Measurements from ENCODE around the gene PKNOX2. TPM values are rescaled to one million over a fixed set of nuclear protein-coding genes. Genes with fewer than 3 reads are reported as not detected.

Gene PKNOX2
- total and polyA plus RNA-seq, 4 donors: 0.14 to 0.29 (median 0.24) TPM

- WGBS: 87% methylated on average over 8 of the region's 8 CpGs
- Histone ChIP-seq H3K27me3 (ENCODE audit: control insufficient read depth in 4 of 4, insufficient read depth in 4 of 4, low read length in 3 of 4) (peaks cover 0 to 6% (median 0%) of the 10 kb centered on the region in 4 donors), H3K9me3 (ENCODE audit: control insufficient read depth in 4 of 4, low read length in 3 of 4) (no peaks in the 10 kb centered on the region), H3K4me3 (ENCODE audit: low read depth in 1 of 3, low read length in 3 of 3) (no peak overlapping the region), H3K4me1 (ENCODE audit: control insufficient read depth in 4 of 4, insufficient read depth in 4 of 4, low read length in 3 of 4) (peaks cover 0 to 12% (median 6%) of the 10 kb centered on the region in 4 donors), H3K36me3 (ENCODE audit: control insufficient read depth in 4 of 4, insufficient read depth in 3 of 4, low read depth in 1 of 4, low read length in 3 of 4) (no peaks in the 10 kb centered on the region), H3K9ac (ENCODE audit: low read depth in 1 of 2, low read length in 2 of 2) (no peak overlapping the region), H3K27ac (ENCODE audit: low read depth in 1 of 2, low read length in 2 of 2) (no peak overlapping the region)
- no peak for DNase-seq (ENCODE audit: low spot score)
- TF ChIP-seq REST (IDR thresholded peaks at IDR 0.05): no peak
- no peak for TF ChIP-seq RAD21 (IDR thresholded peaks at IDR 0.05)
- TF ChIP-seq HNF4G (IDR thresholded peaks at IDR 0.05): no peak
- TF ChIP-seq EGR1 (IDR thresholded peaks at IDR 0.05; ENCODE audit: low read depth in 2 of 2): no peak
- TF ChIP-seq SP1 (IDR thresholded peaks at IDR 0.05): no peak
- TF ChIP-seq RXRA (IDR thresholded peaks at IDR 0.05): no peak
These were observed 203.2 kb downstream of the PKNOX2 start for GRCh38 chr11:125367710-125368109.

- peaks cover 0 to 6% (median 0%) of the 10 kb centered on the region in 4 donors for H3K27me3 ChIP-seq (ENCODE audit: control insufficient read depth in 4 of 4, insufficient read depth in 4 of 4, low read length in 3 of 4)
- H3K9ac ChIP-seq (ENCODE audit: low read depth in 1 of 2, low read length in 2 of 2): no peak overlapping the region
- no peak overlapping the region for H3K27ac ChIP-seq (ENCODE audit: low read depth in 1 of 2, low read length in 2 of 2)
- no peaks in the 10 kb centered on the region for H3K36me3 ChIP-seq (ENCODE audit: control insufficient read depth in 4 of 4, insufficient read depth in 3 of 4, low read depth in 1 of 4, low read length in 3 of 4)
- no peak for DNase-seq (ENCODE audit: low spot score)
- WGBS: 92% methylated on average over 4 of the region's 4 CpGs
- no peak overlapping the region for H3K4me3 ChIP-seq (ENCODE audit: low read depth in 1 of 3, low read length in 3 of 3)
- H3K9me3 ChIP-seq (ENCODE audit: control insufficient read depth in 4 of 4, low read length in 3 of 4): no peaks in the 10 kb centered on the region
- TF ChIP-seq SP1 (IDR thresholded peaks at IDR 0.05): no peak
- H3K4me1 ChIP-seq (ENCODE audit: control insufficient read depth in 4 of 4, insufficient read depth in 4 of 4, low read length in 3 of 4): peaks cover 0 to 12% (median 6%) of the 10 kb centered on the region in 4 donors
These were observed 204.2 kb downstream of the PKNOX2 start for GRCh38 chr11:125368757-125369156.

- DNase-seq (ENCODE audit: low spot score): no peak
- Histone ChIP-seq H3K36me3 (ENCODE audit: control insufficient read depth in 4 of 4, insufficient read depth in 3 of 4, low read depth in 1 of 4, low read length in 3 of 4) (no peaks in the 10 kb centered on the region), H3K9me3 (ENCODE audit: control insufficient read depth in 4 of 4, low read length in 3 of 4) (no peaks in the 10 kb centered on the region), H3K27ac (ENCODE audit: low read depth in 1 of 2, low read length in 2 of 2) (no peak overlapping the region), H3K4me3 (ENCODE audit: low read depth in 1 of 3, low read length in 3 of 3) (no peak overlapping the region), H3K4me1 (ENCODE audit: control insufficient read depth in 4 of 4, insufficient read depth in 4 of 4, low read length in 3 of 4) (peaks cover 0 to 10% (median 6%) of the 10 kb centered on the region in 4 donors), H3K27me3 (ENCODE audit: control insufficient read depth in 4 of 4, insufficient read depth in 4 of 4, low read length in 3 of 4) (peaks cover 0 to 3% (median 0%) of the 10 kb centered on the region in 4 donors), H3K9ac (ENCODE audit: low read depth in 1 of 2, low read length in 2 of 2) (no peak overlapping the region)
- TF ChIP-seq, protein P1, sequence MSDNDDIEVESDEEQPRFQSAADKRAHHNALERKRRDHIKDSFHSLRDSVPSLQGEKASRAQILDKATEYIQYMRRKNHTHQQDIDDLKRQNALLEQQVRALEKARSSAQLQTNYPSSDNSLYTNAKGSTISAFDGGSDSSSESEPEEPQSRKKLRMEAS (IDR thresholded peaks at IDR 0.05): no peak
- no peak for TF ChIP-seq FOXA1 (IDR thresholded peaks at IDR 0.05)
- TF ChIP-seq EGR1 (IDR thresholded peaks at IDR 0.05; ENCODE audit: low read depth in 2 of 2): no peak
- TF ChIP-seq TAF1 (conservative IDR thresholded peaks at IDR 0.05): no peak
- WGBS: 87% methylated on average over 6 of the region's 6 CpGs
These were observed 205.3 kb downstream of the PKNOX2 start for GRCh38 chr11:125369808-125370207.
